HL-60 (cell line): Measurements from ENCODE around the gene IGF2R.

Experiments
- DNase-seq, 2 experiments: peaks; one replicate each; pipeline ENCODE4 v3.0.0-alpha.2; 2010 to 2020; ENCODE audit warnings: low read depth in 1 of 2, low spot score in 1 of 2
- H3K27ac ChIP-seq: fragments of 250-450 bp; sonication (Bioruptor Pico); replicated peaks from 2 replicates; pipeline ENCODE4 v1.5.1; 2020; ENCODE audit warnings: mild to moderate bottlenecking, moderate library complexity
- H3K27me3 ChIP-seq: fragments of 250-450 bp; sonication (Bioruptor Pico); 2 replicates; pipeline ENCODE4 v1.5.1; 2021; ENCODE audit warnings: mild to moderate bottlenecking, moderate library complexity; ENCODE audit not compliant: insufficient read depth, poor library complexity, severe bottlenecking
- H3K4me3 ChIP-seq: replicated peaks from 2 replicates; pipeline ENCODE4 v1.5.1; 2011; ENCODE audit warnings: mild to moderate bottlenecking, control low read depth, low read length; ENCODE audit not compliant: insufficient read depth
- GABPA ChIP-seq: IDR thresholded peaks from 2 replicates; pipeline ENCODE4 v1.6.1; 2012; ENCODE audit warnings: low read depth
- POLR2AphosphoS5 ChIP-seq: IDR thresholded peaks from 2 replicates; pipeline ENCODE4 v1.6.1; 2012; ENCODE audit warnings: low read depth
- SPI1 ChIP-seq: IDR thresholded peaks from 2 replicates; pipeline ENCODE4 v1.6.1; 2012; ENCODE audit warnings: low read depth, mild to moderate bottlenecking, borderline replicate concordance
- TF ChIP-seq, protein P1 (sequence below): IDR thresholded peaks from one replicate; pipeline ENCODE4 v1.5.1; 2011; ENCODE audit warnings: low read length, control low read depth, inconsistent platforms; ENCODE audit not compliant: insufficient read depth
- TF ChIP-seq, protein P2 (sequence below): IDR thresholded peaks from 2 replicates; pipeline ENCODE4 v1.6.1; 2012; ENCODE audit warnings: low read depth; ENCODE audit not compliant: insufficient replicate concordance

IGF2R gene

DNA sequence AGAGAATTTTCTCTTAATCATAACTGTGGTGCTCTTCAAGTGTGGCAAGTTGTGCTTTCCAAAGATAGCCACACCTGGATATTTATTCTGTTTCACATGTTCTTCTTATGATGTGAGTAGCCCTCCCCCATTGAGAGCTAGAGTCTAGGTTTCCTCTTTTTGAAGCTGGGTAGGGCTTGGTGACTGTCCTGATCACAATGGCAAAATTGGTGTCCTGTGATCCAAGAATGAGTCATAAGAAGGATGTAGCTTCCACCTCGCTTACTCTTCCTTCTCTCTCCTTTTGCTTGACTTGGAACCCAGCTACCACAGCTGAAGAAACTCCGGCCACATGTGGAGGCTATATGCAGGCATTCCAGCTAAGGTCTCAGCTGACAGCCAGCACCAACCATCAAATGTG lies 7.4 kb upstream of the IGF2R start:
- Histone ChIP-seq H3K4me3 (no peak overlapping the region), H3K27ac (no peak overlapping the region), H3K27me3 (no peaks in the 10 kb centered on the region)
- peak; percentile 65; the same call in 1 of the 2 replicates for TF ChIP-seq SPI1
- TF ChIP-seq, protein P1, sequence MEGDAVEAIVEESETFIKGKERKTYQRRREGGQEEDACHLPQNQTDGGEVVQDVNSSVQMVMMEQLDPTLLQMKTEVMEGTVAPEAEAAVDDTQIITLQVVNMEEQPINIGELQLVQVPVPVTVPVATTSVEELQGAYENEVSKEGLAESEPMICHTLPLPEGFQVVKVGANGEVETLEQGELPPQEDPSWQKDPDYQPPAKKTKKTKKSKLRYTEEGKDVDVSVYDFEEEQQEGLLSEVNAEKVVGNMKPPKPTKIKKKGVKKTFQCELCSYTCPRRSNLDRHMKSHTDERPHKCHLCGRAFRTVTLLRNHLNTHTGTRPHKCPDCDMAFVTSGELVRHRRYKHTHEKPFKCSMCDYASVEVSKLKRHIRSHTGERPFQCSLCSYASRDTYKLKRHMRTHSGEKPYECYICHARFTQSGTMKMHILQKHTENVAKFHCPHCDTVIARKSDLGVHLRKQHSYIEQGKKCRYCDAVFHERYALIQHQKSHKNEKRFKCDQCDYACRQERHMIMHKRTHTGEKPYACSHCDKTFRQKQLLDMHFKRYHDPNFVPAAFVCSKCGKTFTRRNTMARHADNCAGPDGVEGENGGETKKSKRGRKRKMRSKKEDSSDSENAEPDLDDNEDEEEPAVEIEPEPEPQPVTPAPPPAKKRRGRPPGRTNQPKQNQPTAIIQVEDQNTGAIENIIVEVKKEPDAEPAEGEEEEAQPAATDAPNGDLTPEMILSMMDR = no peak
- DNase-seq = peak in 1 of 2 experiments; percentile 48

- Histone ChIP-seq H3K27me3 (no peaks in the 10 kb centered on the region), H3K4me3 (no peak overlapping the region), H3K27ac (no peak overlapping the region)
- no peak for DNase-seq
- TF ChIP-seq SPI1 (no peak), POLR2AphosphoS5 (no peak), GABPA (no peak)
- TF ChIP-seq, protein P1 = no peak
- TF ChIP-seq, protein P2, sequence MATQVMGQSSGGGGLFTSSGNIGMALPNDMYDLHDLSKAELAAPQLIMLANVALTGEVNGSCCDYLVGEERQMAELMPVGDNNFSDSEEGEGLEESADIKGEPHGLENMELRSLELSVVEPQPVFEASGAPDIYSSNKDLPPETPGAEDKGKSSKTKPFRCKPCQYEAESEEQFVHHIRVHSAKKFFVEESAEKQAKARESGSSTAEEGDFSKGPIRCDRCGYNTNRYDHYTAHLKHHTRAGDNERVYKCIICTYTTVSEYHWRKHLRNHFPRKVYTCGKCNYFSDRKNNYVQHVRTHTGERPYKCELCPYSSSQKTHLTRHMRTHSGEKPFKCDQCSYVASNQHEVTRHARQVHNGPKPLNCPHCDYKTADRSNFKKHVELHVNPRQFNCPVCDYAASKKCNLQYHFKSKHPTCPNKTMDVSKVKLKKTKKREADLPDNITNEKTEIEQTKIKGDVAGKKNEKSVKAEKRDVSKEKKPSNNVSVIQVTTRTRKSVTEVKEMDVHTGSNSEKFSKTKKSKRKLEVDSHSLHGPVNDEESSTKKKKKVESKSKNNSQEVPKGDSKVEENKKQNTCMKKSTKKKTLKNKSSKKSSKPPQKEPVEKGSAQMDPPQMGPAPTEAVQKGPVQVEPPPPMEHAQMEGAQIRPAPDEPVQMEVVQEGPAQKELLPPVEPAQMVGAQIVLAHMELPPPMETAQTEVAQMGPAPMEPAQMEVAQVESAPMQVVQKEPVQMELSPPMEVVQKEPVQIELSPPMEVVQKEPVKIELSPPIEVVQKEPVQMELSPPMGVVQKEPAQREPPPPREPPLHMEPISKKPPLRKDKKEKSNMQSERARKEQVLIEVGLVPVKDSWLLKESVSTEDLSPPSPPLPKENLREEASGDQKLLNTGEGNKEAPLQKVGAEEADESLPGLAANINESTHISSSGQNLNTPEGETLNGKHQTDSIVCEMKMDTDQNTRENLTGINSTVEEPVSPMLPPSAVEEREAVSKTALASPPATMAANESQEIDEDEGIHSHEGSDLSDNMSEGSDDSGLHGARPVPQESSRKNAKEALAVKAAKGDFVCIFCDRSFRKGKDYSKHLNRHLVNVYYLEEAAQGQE = no peak
These were observed 5.8 kb upstream of the IGF2R start for GRCh38 chr6:159963111-159963510.

- Histone ChIP-seq H3K27ac (no peak overlapping the region), H3K27me3 (no peaks in the 10 kb centered on the region), H3K4me3 (no peak overlapping the region)
- DNase-seq = no peak
- TF ChIP-seq GABPA (no peak), SPI1 (no peak), POLR2AphosphoS5 (no peak)
- TF ChIP-seq, protein P1 = no peak
- TF ChIP-seq, protein P2 = no peak
These were observed 4.8 kb upstream of the IGF2R start for GRCh38 chr6:159964046-159964445.

DNA sequence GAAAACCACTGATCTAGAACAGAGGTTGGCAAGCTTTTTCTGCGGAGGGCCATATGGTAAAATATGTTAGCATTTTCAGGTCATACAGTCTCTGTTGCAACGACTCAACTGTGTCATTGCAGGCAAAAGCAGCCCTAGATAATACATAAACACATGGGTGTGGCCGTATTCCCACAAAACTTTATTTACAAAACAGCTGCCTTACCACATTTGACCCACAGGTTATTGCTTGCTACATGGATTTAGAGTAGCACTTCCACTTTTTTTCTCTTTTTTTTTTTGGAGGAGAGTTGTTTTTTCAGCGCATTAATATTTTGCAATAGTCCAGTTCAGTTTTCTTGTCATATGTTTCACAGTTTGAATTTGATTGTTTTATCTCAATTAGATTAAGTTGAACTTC lies 2.5 kb upstream of the IGF2R start:
- Histone ChIP-seq H3K4me3 (no peak overlapping the region), H3K27ac (no peak overlapping the region), H3K27me3 (no peaks in the 10 kb centered on the region)
- DNase-seq = peak; percentile 54 to 77
- TF ChIP-seq, protein P2 = no peak
- no peak for TF ChIP-seq POLR2AphosphoS5
- TF ChIP-seq, protein P1 = no peak
- no peak for TF ChIP-seq GABPA
- TF ChIP-seq SPI1 = peak; percentile 88
